Liver (tissue), 9 donors: ENCODE measurements around the gene STAT5B. TPM values are rescaled to one million over a fixed set of nuclear protein-coding genes. Genes with fewer than 3 reads are reported as not detected.
"Not testable (repeated sequence)": the region's sequence is repeated elsewhere in the genome, so short reads cannot be mapped to it uniquely, and the experiment has no call there.

Experiments
- DNase-seq: peaks from one replicate; pipeline ENCODE4 v3.0.0-alpha.2; 2017; ENCODE audit warnings: low spot score
- H3K27ac ChIP-seq, 2 donors: one replicate each; pipeline ENCODE4 v1.7.0; 2013; ENCODE audit warnings: inconsistent platforms in 2 of 2, low read length in 2 of 2, control low read depth in 1 of 2, low read depth in 1 of 2, mild to moderate bottlenecking in 1 of 2
- H3K27me3 ChIP-seq, 4 donors: one replicate each; pipeline versions ENCODE4 v1.6.1 to v1.7.0; 2013; ENCODE audit warnings: low read length in 3 of 4, inconsistent platforms in 1 of 4, mild to moderate bottlenecking in 1 of 4, moderate library complexity in 1 of 4; ENCODE audit not compliant: control insufficient read depth in 4 of 4, insufficient read depth in 4 of 4
- H3K36me3 ChIP-seq, 4 donors: one replicate each; pipeline versions ENCODE4 v1.6.1 to v1.7.0; 2013; ENCODE audit warnings: low read length in 3 of 4, mild to moderate bottlenecking in 3 of 4, low read depth in 1 of 4, moderate library complexity in 1 of 4; ENCODE audit not compliant: control insufficient read depth in 4 of 4, insufficient read depth in 3 of 4
- H3K4me1 ChIP-seq, 4 donors: one replicate each; pipeline versions ENCODE4 v1.6.1 to v1.7.0; 2013; ENCODE audit warnings: low read length in 3 of 4, mild to moderate bottlenecking in 3 of 4, moderate library complexity in 1 of 4; ENCODE audit not compliant: control insufficient read depth in 4 of 4, insufficient read depth in 4 of 4
- H3K4me3 ChIP-seq, 3 donors: one replicate each; pipeline versions ENCODE4 v1.6.1 to v1.7.0; 2013; ENCODE audit warnings: low read length in 3 of 3, control low read depth in 1 of 3, low read depth in 1 of 3, mild to moderate bottlenecking in 1 of 3
- H3K9ac ChIP-seq, 2 donors: one replicate each; pipeline ENCODE4 v1.7.0; 2013; ENCODE audit warnings: low read length in 2 of 2, mild to moderate bottlenecking in 2 of 2, moderate library complexity in 2 of 2, control low read depth in 1 of 2, low read depth in 1 of 2
- H3K9me3 ChIP-seq, 4 donors: one replicate each; pipeline versions ENCODE4 v1.6.1 to v1.7.0; 2013; ENCODE audit warnings: low read length in 3 of 4; ENCODE audit not compliant: control insufficient read depth in 4 of 4
- EGR1 ChIP-seq, 2 donors: IDR thresholded peaks; 2 replicates each; pipeline ENCODE4 v1.6.1; 2016 to 2018; ENCODE audit warnings: antibody characterized with exemption in 2 of 2, low read depth in 2 of 2
- FOXA1 ChIP-seq: IDR thresholded peaks from 2 replicates; pipeline ENCODE4 v1.6.1; 2016; ENCODE audit warnings: antibody characterized with exemption
- HNF4A ChIP-seq, 2 donors: conservative IDR thresholded peaks; 2 replicates each; pipeline ENCODE4 v1.6.1; 2016; ENCODE audit warnings: antibody characterized with exemption in 2 of 2, mild to moderate bottlenecking in 2 of 2
- HNF4G ChIP-seq: IDR thresholded peaks from 2 replicates; pipeline ENCODE4 v1.6.1; 2016; ENCODE audit warnings: antibody characterized with exemption
- JUND ChIP-seq, 2 donors: IDR thresholded peaks; 2 replicates each; pipeline ENCODE4 v1.6.1; 2016; ENCODE audit warnings: antibody characterized with exemption in 2 of 2
- NR2F2 ChIP-seq: IDR thresholded peaks from 2 replicates; pipeline ENCODE4 v1.6.1; 2016; ENCODE audit warnings: antibody characterized with exemption
- RAD21 ChIP-seq, 2 donors: IDR thresholded peaks; 2 replicates each; pipeline ENCODE4 v1.6.1; 2016; ENCODE audit warnings: antibody characterized with exemption in 2 of 2, mild to moderate bottlenecking in 2 of 2
- SP1 ChIP-seq: IDR thresholded peaks from 2 replicates; pipeline ENCODE4 v1.6.1; 2018; ENCODE audit warnings: antibody characterized with exemption, mild to moderate bottlenecking
- TAF1 ChIP-seq: conservative IDR thresholded peaks from 2 replicates; pipeline ENCODE4 v1.6.1; 2016; ENCODE audit warnings: antibody characterized with exemption, mild to moderate bottlenecking
- YY1 ChIP-seq: IDR thresholded peaks from 2 replicates; pipeline ENCODE4 v1.6.1; 2016; ENCODE audit warnings: antibody characterized with exemption, mild to moderate bottlenecking
- WGBS: extraction: QIAGEN DNeasy Blood & Tissue Kit; methylation state at CpG from one replicate; pipeline ENCODE4 v1.1.7; 2013; 5-methylcytosine and 5-hydroxymethylcytosine counted together
- polyA plus RNA-seq, 2 donors: library from polyadenylated mRNA; stranded (reverse) in 1 of 2; unstranded in 1 of 2; fragments of 200-250 nt in 1 of 2; fragments of >200 nt in 1 of 2; fragmentation: Nextera tagmentation in 1 of 2; extraction: Ambion mirVana in 1 of 2; gene quantifications; one replicate each; pipeline versions ENCODE4 v1.2.1 to v1.2.3, GENCODE V29; 2013 to 2015
- total RNA-seq, 2 donors: library from RNA; depleted of rRNA; stranded (reverse); fragments of >200 nt; gene quantifications; one replicate each; pipeline ENCODE4 v1.2.3, GENCODE V29; 2014
- TF ChIP-seq, protein P1 (sequence below): fragments of 150-350 bp; IDR thresholded peaks from 2 replicates; pipeline ENCODE4 v1.5.1; 2017; ENCODE audit warnings: improper control_type of control experiment, low read depth, low read length; ENCODE audit not compliant: missing input control
- TF ChIP-seq, protein P2 (sequence below): IDR thresholded peaks from 2 replicates; pipeline ENCODE4 v1.6.1; 2016; ENCODE audit warnings: antibody characterized with exemption
- TF ChIP-seq, protein P3 (sequence below): IDR thresholded peaks from 2 replicates; pipeline ENCODE4 v1.6.1; 2016; ENCODE audit warnings: antibody characterized with exemption
- TF ChIP-seq, protein P4 (sequence below): IDR thresholded peaks from 2 replicates; pipeline ENCODE4 v1.6.1; 2016; ENCODE audit warnings: antibody characterized with exemption, mild to moderate bottlenecking
- TF ChIP-seq, protein P5 (sequence below): IDR thresholded peaks from 2 replicates; pipeline ENCODE4 v1.6.1; 2016; ENCODE audit warnings: antibody characterized with exemption
- donor health status: healthy.
- donor health status: healthy.
- donor health status: healthy.
- donor health status: healthy.
- donor health status: healthy.

STAT5B gene
- total and polyA plus RNA-seq, 4 donors, result 6.7 to 33.9 (median 21.6) TPM

DNA sequence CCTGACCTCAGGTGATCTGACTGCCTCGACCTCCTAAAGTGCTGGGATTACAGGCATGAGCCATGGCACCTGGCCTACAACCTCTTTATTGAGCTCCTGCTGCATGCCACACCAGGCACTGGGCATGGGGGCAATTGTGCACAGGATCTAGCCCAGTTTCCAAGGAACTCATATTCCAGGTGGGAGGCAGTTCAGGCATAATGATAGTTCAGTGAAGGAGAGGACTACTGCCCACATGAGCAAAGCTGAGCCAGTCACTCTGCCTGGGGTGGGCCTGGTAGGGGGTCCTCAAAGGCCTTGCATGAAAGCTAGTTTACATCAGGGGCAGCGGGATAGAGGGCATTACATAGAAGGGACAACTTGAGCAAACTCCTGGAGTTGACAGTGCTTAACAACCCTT is 88.4 kb downstream of the STAT5B start:
- TF ChIP-seq JUND (IDR thresholded peaks at IDR 0.05) (no peak), RAD21 (IDR thresholded peaks at IDR 0.05) (no peak), TAF1 (no peak), SP1 (no peak), NR2F2 (no peak), YY1 (no peak), EGR1 (IDR thresholded peaks at IDR 0.05; ENCODE audit: low read depth in 2 of 2) (no peak), FOXA1 (no peak), HNF4G (no peak), HNF4A (conservative IDR thresholded peaks at IDR 0.05) (no peak)
- TF ChIP-seq, protein P1, sequence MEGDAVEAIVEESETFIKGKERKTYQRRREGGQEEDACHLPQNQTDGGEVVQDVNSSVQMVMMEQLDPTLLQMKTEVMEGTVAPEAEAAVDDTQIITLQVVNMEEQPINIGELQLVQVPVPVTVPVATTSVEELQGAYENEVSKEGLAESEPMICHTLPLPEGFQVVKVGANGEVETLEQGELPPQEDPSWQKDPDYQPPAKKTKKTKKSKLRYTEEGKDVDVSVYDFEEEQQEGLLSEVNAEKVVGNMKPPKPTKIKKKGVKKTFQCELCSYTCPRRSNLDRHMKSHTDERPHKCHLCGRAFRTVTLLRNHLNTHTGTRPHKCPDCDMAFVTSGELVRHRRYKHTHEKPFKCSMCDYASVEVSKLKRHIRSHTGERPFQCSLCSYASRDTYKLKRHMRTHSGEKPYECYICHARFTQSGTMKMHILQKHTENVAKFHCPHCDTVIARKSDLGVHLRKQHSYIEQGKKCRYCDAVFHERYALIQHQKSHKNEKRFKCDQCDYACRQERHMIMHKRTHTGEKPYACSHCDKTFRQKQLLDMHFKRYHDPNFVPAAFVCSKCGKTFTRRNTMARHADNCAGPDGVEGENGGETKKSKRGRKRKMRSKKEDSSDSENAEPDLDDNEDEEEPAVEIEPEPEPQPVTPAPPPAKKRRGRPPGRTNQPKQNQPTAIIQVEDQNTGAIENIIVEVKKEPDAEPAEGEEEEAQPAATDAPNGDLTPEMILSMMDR, result no peak
- TF ChIP-seq, protein P2, sequence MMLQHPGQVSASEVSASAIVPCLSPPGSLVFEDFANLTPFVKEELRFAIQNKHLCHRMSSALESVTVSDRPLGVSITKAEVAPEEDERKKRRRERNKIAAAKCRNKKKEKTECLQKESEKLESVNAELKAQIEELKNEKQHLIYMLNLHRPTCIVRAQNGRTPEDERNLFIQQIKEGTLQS, result no peak
- TF ChIP-seq, protein P3, sequence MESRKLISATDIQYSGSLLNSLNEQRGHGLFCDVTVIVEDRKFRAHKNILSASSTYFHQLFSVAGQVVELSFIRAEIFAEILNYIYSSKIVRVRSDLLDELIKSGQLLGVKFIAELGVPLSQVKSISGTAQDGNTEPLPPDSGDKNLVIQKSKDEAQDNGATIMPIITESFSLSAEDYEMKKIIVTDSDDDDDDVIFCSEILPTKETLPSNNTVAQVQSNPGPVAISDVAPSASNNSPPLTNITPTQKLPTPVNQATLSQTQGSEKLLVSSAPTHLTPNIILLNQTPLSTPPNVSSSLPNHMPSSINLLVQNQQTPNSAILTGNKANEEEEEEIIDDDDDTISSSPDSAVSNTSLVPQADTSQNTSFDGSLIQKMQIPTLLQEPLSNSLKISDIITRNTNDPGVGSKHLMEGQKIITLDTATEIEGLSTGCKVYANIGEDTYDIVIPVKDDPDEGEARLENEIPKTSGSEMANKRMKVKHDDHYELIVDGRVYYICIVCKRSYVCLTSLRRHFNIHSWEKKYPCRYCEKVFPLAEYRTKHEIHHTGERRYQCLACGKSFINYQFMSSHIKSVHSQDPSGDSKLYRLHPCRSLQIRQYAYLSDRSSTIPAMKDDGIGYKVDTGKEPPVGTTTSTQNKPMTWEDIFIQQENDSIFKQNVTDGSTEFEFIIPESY, result no peak
- TF ChIP-seq, protein P4, sequence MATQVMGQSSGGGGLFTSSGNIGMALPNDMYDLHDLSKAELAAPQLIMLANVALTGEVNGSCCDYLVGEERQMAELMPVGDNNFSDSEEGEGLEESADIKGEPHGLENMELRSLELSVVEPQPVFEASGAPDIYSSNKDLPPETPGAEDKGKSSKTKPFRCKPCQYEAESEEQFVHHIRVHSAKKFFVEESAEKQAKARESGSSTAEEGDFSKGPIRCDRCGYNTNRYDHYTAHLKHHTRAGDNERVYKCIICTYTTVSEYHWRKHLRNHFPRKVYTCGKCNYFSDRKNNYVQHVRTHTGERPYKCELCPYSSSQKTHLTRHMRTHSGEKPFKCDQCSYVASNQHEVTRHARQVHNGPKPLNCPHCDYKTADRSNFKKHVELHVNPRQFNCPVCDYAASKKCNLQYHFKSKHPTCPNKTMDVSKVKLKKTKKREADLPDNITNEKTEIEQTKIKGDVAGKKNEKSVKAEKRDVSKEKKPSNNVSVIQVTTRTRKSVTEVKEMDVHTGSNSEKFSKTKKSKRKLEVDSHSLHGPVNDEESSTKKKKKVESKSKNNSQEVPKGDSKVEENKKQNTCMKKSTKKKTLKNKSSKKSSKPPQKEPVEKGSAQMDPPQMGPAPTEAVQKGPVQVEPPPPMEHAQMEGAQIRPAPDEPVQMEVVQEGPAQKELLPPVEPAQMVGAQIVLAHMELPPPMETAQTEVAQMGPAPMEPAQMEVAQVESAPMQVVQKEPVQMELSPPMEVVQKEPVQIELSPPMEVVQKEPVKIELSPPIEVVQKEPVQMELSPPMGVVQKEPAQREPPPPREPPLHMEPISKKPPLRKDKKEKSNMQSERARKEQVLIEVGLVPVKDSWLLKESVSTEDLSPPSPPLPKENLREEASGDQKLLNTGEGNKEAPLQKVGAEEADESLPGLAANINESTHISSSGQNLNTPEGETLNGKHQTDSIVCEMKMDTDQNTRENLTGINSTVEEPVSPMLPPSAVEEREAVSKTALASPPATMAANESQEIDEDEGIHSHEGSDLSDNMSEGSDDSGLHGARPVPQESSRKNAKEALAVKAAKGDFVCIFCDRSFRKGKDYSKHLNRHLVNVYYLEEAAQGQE, result no peak
- TF ChIP-seq, protein P5, sequence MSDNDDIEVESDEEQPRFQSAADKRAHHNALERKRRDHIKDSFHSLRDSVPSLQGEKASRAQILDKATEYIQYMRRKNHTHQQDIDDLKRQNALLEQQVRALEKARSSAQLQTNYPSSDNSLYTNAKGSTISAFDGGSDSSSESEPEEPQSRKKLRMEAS, result no peak
- Histone ChIP-seq H3K4me1 (peaks cover 0 to 15% (median 8%) of the 10 kb centered on the region in 4 donors), H3K9me3 (no peaks in the 10 kb centered on the region), H3K9ac (no peak overlapping the region), H3K27me3 (no peaks in the 10 kb centered on the region), H3K36me3 (no peaks in the 10 kb centered on the region), H3K27ac (no peak overlapping the region), H3K4me3 (no peak overlapping the region)
- DNase-seq, result no peak
- 70% methylated on average over 2 of the region's 2 CpGs for WGBS

DNA sequence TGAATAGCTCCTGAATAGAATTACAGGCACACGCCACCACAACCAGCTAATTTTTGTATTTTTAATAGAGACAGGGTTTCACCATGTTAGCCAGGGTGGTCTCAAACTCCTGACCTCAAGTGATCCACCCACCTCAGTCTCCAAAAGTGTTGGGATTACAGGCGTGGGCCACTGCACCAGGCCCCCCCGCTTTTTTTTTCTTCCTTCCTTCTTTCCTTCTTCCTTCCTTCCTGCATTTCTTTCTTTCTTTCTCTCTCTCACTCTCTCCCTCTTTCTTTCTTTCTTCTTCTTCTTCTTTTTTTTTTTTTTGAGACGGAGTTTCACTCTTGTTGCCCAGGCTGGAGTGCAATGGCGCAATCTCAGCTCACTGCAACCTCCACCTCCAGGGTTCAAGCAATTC is 90.0 kb downstream of the STAT5B start:
- DNase-seq, H3K27me3 ChIP-seq, H3K9ac ChIP-seq, H3K36me3 ChIP-seq, H3K4me3 ChIP-seq, H3K27ac ChIP-seq, H3K9me3 ChIP-seq: not testable (repeated sequence)
- peaks cover under 1 to 17% (median 10%) of the 10 kb centered on the region in 4 donors for H3K4me1 ChIP-seq
- WGBS, result 92% methylated on average over 5 of the region's 5 CpGs
